ENCODE results near the gene SORCS3. TPM values are rescaled to one million over a fixed set of nuclear protein-coding genes. Genes with fewer than 3 reads are reported as not detected.
A peak's percentile ranks its signal among the peaks of the same experiment; 100 is the strongest.

Gene SORCS3
- total and polyA plus RNA-seq, 10 of the 15 experiments (the other 5 are each of a cell fraction or from before 2014, with no cell fraction given) = 0.01 to 0.04 (median 0.02) TPM; not detected in 7

GRCh38 chr10:104767745-104768144 is 126.7 kb downstream of the SORCS3 start (continued):
- TF ChIP-seq BCLAF1 (IDR thresholded peaks at IDR 0.05) (no peak), ATF3 (IDR thresholded peaks at IDR 0.05; ENCODE audit: borderline replicate concordance, extremely low read depth, low read depth, low read length) (no peak), KLF5 (IDR thresholded peaks at IDR 0.05; ENCODE audit: partially characterized antibody) (no peak), RUNX3 (IDR thresholded peaks at IDR 0.05; ENCODE audit: low read length) (no peak), SUZ12 (IDR thresholded peaks at IDR 0.05; ENCODE audit: unreplicated experiment) (no peak), CREB1 (IDR thresholded peaks at IDR 0.05; ENCODE audit: low read depth) (no peak), SMC3 (IDR thresholded peaks at IDR 0.05; ENCODE audit: borderline replicate concordance, low read length) (peak; percentile 27; the same call in 1 of the 2 replicates)

- in situ Hi-C loops (cut with MboI) = no loop called here
- no peak for DNase-seq (ENCODE audit: low read depth, low spot score)
- no peak overlapping the region for H3K4me3 ChIP-seq
- POLR2A ChIA-PET = no interaction called here
- intact Hi-C loops (cut with micrococcal nuclease; ENCODE audit: unreplicated experiment) = no loop called here
- no peak overlapping the region for H2AFZ ChIP-seq (ENCODE audit: control insufficient read depth, low read depth, low read length)
- WGBS (ENCODE audit: insufficient coverage, insufficient replicate concordance, low lambda C conversion rate, missing lambda C conversion rate) = 2% methylated on average over 3 of the region's 3 CpGs
- no peaks in the 10 kb centered on the region for H3K4me1 ChIP-seq (ENCODE audit: control insufficient read depth, insufficient read depth, low read length)
- no peak for FAIRE-seq
- no peaks in the 10 kb centered on the region for H3K9me3 ChIP-seq (replicated peaks; ENCODE audit: control insufficient read depth, insufficient read depth, low read length)
- no peak overlapping the region for H3K27ac ChIP-seq (ENCODE audit: control insufficient read depth, insufficient read depth)
- CTCF ChIA-PET = interaction anchor here (0.8 kb wide), 1 partner anchor 10 kb away, joined by 3 read pairs; no protein-coding TSS in a partner anchor
- H3K79me2 ChIP-seq (ENCODE audit: control insufficient read depth, insufficient read depth, low read length) = no peaks in the 10 kb centered on the region
- SMC1A ChIA-PET (ENCODE audit: uncharacterized antibody, unreplicated experiment) = interaction anchor here (0.8 to 1.4 kb wide), 2 partner anchors 9 to 22 kb away, joined by 3 to 5 read pairs; no protein-coding TSS in a partner anchor
- no peak overlapping the region for H3K4me2 ChIP-seq (ENCODE audit: control insufficient read depth, insufficient read depth)
- BruUV-seq (replicated peaks) = no TSS peak
- H3K27me3 ChIP-seq (replicated peaks in 1 of 2; ENCODE audit: control insufficient read depth in 2 of 2, insufficient read depth in 2 of 2, low read length in 1 of 2) = no peaks in the 10 kb centered on the region
- H3K9ac ChIP-seq (ENCODE audit: control insufficient read depth, insufficient read depth, low read length) = no peak overlapping the region
- H3K36me3 ChIP-seq (ENCODE audit: control insufficient read depth in 2 of 2, insufficient read depth in 2 of 2, low read length in 1 of 2) = no peaks in the 10 kb centered on the region
- H4K20me1 ChIP-seq (ENCODE audit: control insufficient read depth, insufficient read depth) = peaks cover 3% of the 10 kb centered on the region; the same call in 1 of the 2 replicates
- no peak for ATAC-seq
- RAD21 ChIA-PET (ENCODE audit: unreplicated experiment) = no interaction called here
- no peak for TF ChIP-seq STAT3 (IDR thresholded peaks at IDR 0.05; ENCODE audit: low read depth, low read length)
- no peak for TF ChIP-seq REST (IDR thresholded peaks at IDR 0.05; ENCODE audit: low read depth, low read length)
- no peak for TF ChIP-seq RAD51 (IDR thresholded peaks at IDR 0.05)
- no peak for TF ChIP-seq HCFC1 (IDR thresholded peaks at IDR 0.05; ENCODE audit: low read length)
- TF ChIP-seq TARDBP (IDR thresholded peaks at IDR 0.05; ENCODE audit: borderline replicate concordance) = no peak
- TF ChIP-seq PBX3 (IDR thresholded peaks at IDR 0.05; ENCODE audit: insufficient replicate concordance, low read depth, low read length) = no peak
These were observed 132.0 kb downstream of the SORCS3 start for GRCh38 chr10:104773105-104773504.

Measured in GM12878 (cell line).